H9 (cell line): ENCODE data around the gene ATP6V1G3. TPM values are rescaled to one million over a fixed set of nuclear protein-coding genes. Genes with fewer than 3 reads are reported as not detected.

Source experiments
- DNase-seq: peaks from one replicate; pipeline ENCODE4 v3.0.0-alpha.2; 2017
- H2AFZ ChIP-seq: one replicate; pipeline ENCODE4 v1.6.1; 2013; ENCODE audit warnings: mild to moderate bottlenecking, low read length, control low read depth, moderate library complexity
- H2AK5ac ChIP-seq: 2 replicates; pipeline ENCODE4 v1.6.1; 2013; ENCODE audit warnings: low read length, control low read depth, mixed read lengths; ENCODE audit not compliant: insufficient read length
- H2BK120ac ChIP-seq: one replicate; pipeline ENCODE4 v1.6.1; 2013; ENCODE audit warnings: low read depth, mild to moderate bottlenecking, low read length, control low read depth, inconsistent platforms; ENCODE audit not compliant: poor library complexity, severe bottlenecking
- H2BK12ac ChIP-seq: 2 replicates; pipeline ENCODE4 v1.6.1; 2013; ENCODE audit warnings: low read length, control low read depth, mixed read lengths, low read depth; ENCODE audit not compliant: insufficient read length
- H2BK15ac ChIP-seq: 2 replicates; pipeline ENCODE4 v1.6.1; 2013; ENCODE audit warnings: low read depth, low read length, control low read depth
- H2BK20ac ChIP-seq: one replicate; pipeline ENCODE4 v1.6.1; 2013; ENCODE audit warnings: low read depth, mild to moderate bottlenecking, low read length, control low read depth, inconsistent platforms; ENCODE audit not compliant: poor library complexity, severe bottlenecking
- H2BK5ac ChIP-seq: 2 replicates; pipeline ENCODE4 v1.6.1; 2013; ENCODE audit warnings: low read length, control low read depth, mixed read lengths; ENCODE audit not compliant: insufficient read length
- H3K14ac ChIP-seq: 2 replicates; pipeline ENCODE4 v1.6.1; 2013; ENCODE audit warnings: low read length, control low read depth; ENCODE audit not compliant: insufficient read depth
- H3K18ac ChIP-seq: 2 replicates; pipeline ENCODE4 v1.6.1; 2013; ENCODE audit warnings: low read depth, mild to moderate bottlenecking, mixed read lengths, low read length, control low read depth; ENCODE audit not compliant: insufficient read length
- H3K23ac ChIP-seq: 2 replicates; pipeline ENCODE4 v1.6.1; 2013; ENCODE audit warnings: low read length, control low read depth, mixed read lengths, low read depth; ENCODE audit not compliant: insufficient read length
- H3K23me2 ChIP-seq: 2 replicates; pipeline ENCODE4 v1.6.1; 2013; ENCODE audit warnings: low read depth, mild to moderate bottlenecking, mixed read lengths, low read length, control low read depth; ENCODE audit not compliant: insufficient read length, poor library complexity, severe bottlenecking
- H3K27ac ChIP-seq: 2 replicates; pipeline ENCODE4 v1.5.1; 2013; ENCODE audit warnings: low read length, control low read depth, mixed read lengths, low read depth; ENCODE audit not compliant: insufficient read length
- H3K27me3 ChIP-seq: 2 replicates; pipeline ENCODE4 v1.6.1; 2013; ENCODE audit warnings: low read length, control low read depth, inconsistent platforms; ENCODE audit not compliant: insufficient read depth
- H3K4ac ChIP-seq: 2 replicates; pipeline ENCODE4 v1.6.1; 2013; ENCODE audit warnings: low read depth, mild to moderate bottlenecking, control low read depth, inconsistent platforms, low read length, moderate library complexity
- H3K4me1 ChIP-seq: 2 replicates; pipeline ENCODE4 v1.6.1; 2013; ENCODE audit warnings: low read length, control low read depth, inconsistent platforms; ENCODE audit not compliant: insufficient read depth
- H3K4me2 ChIP-seq: 2 replicates; pipeline ENCODE4 v1.6.1; 2013; ENCODE audit warnings: low read length, control low read depth, mixed read lengths; ENCODE audit not compliant: insufficient read length, insufficient read depth
- H3K56ac ChIP-seq: 2 replicates; pipeline ENCODE4 v1.6.1; 2013; ENCODE audit warnings: low read depth, mild to moderate bottlenecking, mixed read lengths, low read length, control low read depth; ENCODE audit not compliant: insufficient read length
- H3K79me1 ChIP-seq: 2 replicates; pipeline ENCODE4 v1.6.1; 2013; ENCODE audit warnings: low read depth, mild to moderate bottlenecking, moderate library complexity, low read length, control low read depth, inconsistent platforms; ENCODE audit not compliant: insufficient read depth, poor library complexity, severe bottlenecking
- H3K79me2 ChIP-seq: 2 replicates; pipeline ENCODE4 v1.6.1; 2013; ENCODE audit warnings: low read length, control low read depth, inconsistent platforms; ENCODE audit not compliant: insufficient read depth
- H3K9ac ChIP-seq: 2 replicates; pipeline ENCODE4 v1.6.1; 2013; ENCODE audit warnings: low read length, control low read depth, mixed read lengths; ENCODE audit not compliant: insufficient read length; ENCODE audit errors: extremely low read depth
- H3K9me3 ChIP-seq: one replicate; pipeline ENCODE4 v1.6.1; 2013; ENCODE audit warnings: low read depth, low read length, inconsistent platforms; ENCODE audit not compliant: control insufficient read depth
- H3T11ph ChIP-seq: one replicate; pipeline ENCODE4 v1.6.1; 2013; ENCODE audit warnings: mild to moderate bottlenecking, low read length, control low read depth, inconsistent platforms
- H4K20me1 ChIP-seq: one replicate; pipeline ENCODE4 v1.6.1; 2013; ENCODE audit not compliant: control insufficient read depth, insufficient read length, insufficient read depth
- H4K5ac ChIP-seq: 2 replicates; pipeline ENCODE4 v1.6.1; 2013; ENCODE audit warnings: low read depth, mild to moderate bottlenecking, mixed read lengths, low read length, control low read depth; ENCODE audit not compliant: insufficient read length
- H4K8ac ChIP-seq: replicated peaks from 2 replicates; pipeline ENCODE4 v1.6.1; 2013; ENCODE audit warnings: low read length, control low read depth, mixed read lengths, low read depth; ENCODE audit not compliant: insufficient read length
- H4K91ac ChIP-seq: 2 replicates; pipeline ENCODE4 v1.6.1; 2013; ENCODE audit warnings: low read depth, mild to moderate bottlenecking, moderate library complexity, mixed read lengths, low read length, control low read depth; ENCODE audit not compliant: insufficient read length
- H3K27ac Mint-ChIP-seq, 3 experiments: 2 replicates in 2 of 3; 3 replicates in 1 of 3; pipeline ENCODE4 v1.8.0; 2020 to 2021; ENCODE audit warnings: mixed read lengths in 3 of 3, mild to moderate bottlenecking in 1 of 3, moderate library complexity in 1 of 3
- H3K27me3 Mint-ChIP-seq: 2 replicates; pipeline ENCODE4 v1.8.0; 2021; ENCODE audit warnings: low read depth, mild to moderate bottlenecking, moderate library complexity, mixed read lengths
- H3K36me3 Mint-ChIP-seq, 3 experiments: 2 replicates in 2 of 3; 3 replicates in 1 of 3; pipeline ENCODE4 v1.8.0; 2020 to 2021; ENCODE audit warnings: low read depth in 3 of 3, mixed read lengths in 3 of 3; ENCODE audit not compliant: insufficient read depth in 1 of 3
- H3K4me1 Mint-ChIP-seq, 2 experiments: 2 replicates each; pipeline ENCODE4 v1.8.0; 2020; ENCODE audit warnings: mixed read lengths in 2 of 2
- H3K4me3 Mint-ChIP-seq, 2 experiments: 2 replicates in 1 of 2; 3 replicates in 1 of 2; pipeline ENCODE4 v1.8.0; 2020 to 2021; ENCODE audit warnings: mild to moderate bottlenecking in 2 of 2, mixed read lengths in 2 of 2, moderate library complexity in 1 of 2
- H3K9me3 Mint-ChIP-seq, 2 experiments: 2 replicates in 1 of 2; 3 replicates in 1 of 2; pipeline ENCODE4 v1.8.0; 2020; ENCODE audit warnings: mild to moderate bottlenecking in 2 of 2, mixed read lengths in 2 of 2, moderate library complexity in 1 of 2
- WGBS: extraction: QIAGEN DNeasy Blood & Tissue Kit; methylation state at CpG from one replicate; pipeline ENCODE4 v1.1.7; 2013; ENCODE audit warnings: missing lambda C conversion rate, low lambda C conversion rate, mixed read lengths; ENCODE audit not compliant: insufficient read length; ENCODE audit errors: extremely low coverage; 5-methylcytosine and 5-hydroxymethylcytosine counted together
- total RNA-seq: library from RNA; stranded (reverse); gene quantifications from 2 replicates; pipeline ENCODE4 v1.2.1, GENCODE V29; 2021
- TF ChIP-seq, protein P1 (sequence below): fragments of 200-600 bp; sonication (generic); conservative IDR thresholded peaks from 3 replicates; pipeline ENCODE4 v1.8.0; 2021; ENCODE audit warnings: antibody characterized with exemption, mild to moderate bottlenecking

The ATP6V1G3 gene
- total RNA-seq, 1 experiment from 2014 or later: not detected

- Histone ChIP-seq H2AFZ (no peak overlapping the region), H3K4me2 (no peak overlapping the region), H3K27me3 (no peaks in the 10 kb centered on the region), H2AK5ac (no peak overlapping the region), H2BK5ac (no peak overlapping the region), H2BK15ac (no peak overlapping the region), H4K8ac (no peak overlapping the region), H3K79me2 (no peaks in the 10 kb centered on the region), H3K79me1 (no peaks in the 10 kb centered on the region), H3K9ac (no peak overlapping the region), H3K9me3 (no peaks in the 10 kb centered on the region), H3K27ac (no peak overlapping the region), H2BK120ac (no peak overlapping the region), H3T11ph (no peak overlapping the region), H4K5ac (no peak overlapping the region), H2BK12ac (no peak overlapping the region), H4K20me1 (no peaks in the 10 kb centered on the region), H3K4ac (no peak overlapping the region), H4K91ac (no peak overlapping the region), H3K23ac (no peak overlapping the region), H3K56ac (no peak overlapping the region), H3K14ac (no peak overlapping the region), H3K23me2 (no peaks in the 10 kb centered on the region), H3K18ac (no peak overlapping the region), H3K4me1 (0 out of 2 replicates have a peak, but pooled peaks cover 2% of the 10 kb centered on the region), H2BK20ac (no peak overlapping the region)
- TF ChIP-seq, protein P1, sequence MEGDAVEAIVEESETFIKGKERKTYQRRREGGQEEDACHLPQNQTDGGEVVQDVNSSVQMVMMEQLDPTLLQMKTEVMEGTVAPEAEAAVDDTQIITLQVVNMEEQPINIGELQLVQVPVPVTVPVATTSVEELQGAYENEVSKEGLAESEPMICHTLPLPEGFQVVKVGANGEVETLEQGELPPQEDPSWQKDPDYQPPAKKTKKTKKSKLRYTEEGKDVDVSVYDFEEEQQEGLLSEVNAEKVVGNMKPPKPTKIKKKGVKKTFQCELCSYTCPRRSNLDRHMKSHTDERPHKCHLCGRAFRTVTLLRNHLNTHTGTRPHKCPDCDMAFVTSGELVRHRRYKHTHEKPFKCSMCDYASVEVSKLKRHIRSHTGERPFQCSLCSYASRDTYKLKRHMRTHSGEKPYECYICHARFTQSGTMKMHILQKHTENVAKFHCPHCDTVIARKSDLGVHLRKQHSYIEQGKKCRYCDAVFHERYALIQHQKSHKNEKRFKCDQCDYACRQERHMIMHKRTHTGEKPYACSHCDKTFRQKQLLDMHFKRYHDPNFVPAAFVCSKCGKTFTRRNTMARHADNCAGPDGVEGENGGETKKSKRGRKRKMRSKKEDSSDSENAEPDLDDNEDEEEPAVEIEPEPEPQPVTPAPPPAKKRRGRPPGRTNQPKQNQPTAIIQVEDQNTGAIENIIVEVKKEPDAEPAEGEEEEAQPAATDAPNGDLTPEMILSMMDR: no peak
- H3K9me3 Mint-ChIP-seq: no peaks in the 10 kb centered on the region
- peaks cover 0 to under 1% of the 10 kb centered on the region in 2 experiments; a peak in 1 of 4 replicates for H3K4me1 Mint-ChIP-seq
- no peak overlapping the region for H3K4me3 Mint-ChIP-seq
- no peak for DNase-seq
- WGBS: no CpG with 5 or more reads among the region's 2 CpGs
- H3K27ac Mint-ChIP-seq: no peak overlapping the region
- H3K27me3 Mint-ChIP-seq: no peaks in the 10 kb centered on the region
- no peaks in the 10 kb centered on the region for H3K36me3 Mint-ChIP-seq
Measured at GRCh38 chr1:198558402-198558801, 17.9 kb upstream of the ATP6V1G3 start.
